DOHH2 (cell line): ENCODE data around the gene NUDT6.

ENCODE experiments used
- EZH2phosphoT487 ChIP-seq: fragments of 200-600 bp; sonication (generic); IDR thresholded peaks from 2 replicates; pipeline ENCODE4 v1.6.1; 2017; ENCODE audit warnings: borderline replicate concordance, mild to moderate bottlenecking, antibody characterized with exemption, low read length, moderate library complexity, mixed read lengths
- TF ChIP-seq, protein P1 (sequence below): fragments of 200-600 bp; sonication (generic); IDR thresholded peaks from one replicate; pipeline ENCODE4 v1.5.1; 2014; ENCODE audit warnings: antibody characterized with exemption, mild to moderate bottlenecking, low read depth, low read length; ENCODE audit not compliant: poor library complexity, severe bottlenecking

DNA sequence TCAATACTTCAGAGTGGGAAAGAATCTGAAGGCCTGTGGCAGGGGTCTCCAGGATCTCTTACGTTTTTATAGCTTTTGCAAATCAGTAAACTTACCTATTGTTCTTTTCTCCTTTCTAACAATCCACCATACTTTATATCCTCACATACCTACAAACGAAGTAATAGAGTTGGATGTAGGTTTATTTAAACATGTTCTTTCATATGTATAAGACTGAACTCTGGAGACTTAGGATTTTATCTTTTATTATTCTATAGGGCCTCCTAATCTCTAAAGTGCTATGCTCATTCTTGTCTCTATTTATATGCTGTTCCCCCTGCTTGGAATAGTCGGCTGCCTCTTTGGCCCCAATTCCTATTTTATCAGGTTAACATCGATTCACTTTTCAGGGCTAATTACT is 43.8 kb upstream of the NUDT6 start:
- TF ChIP-seq, protein P1, sequence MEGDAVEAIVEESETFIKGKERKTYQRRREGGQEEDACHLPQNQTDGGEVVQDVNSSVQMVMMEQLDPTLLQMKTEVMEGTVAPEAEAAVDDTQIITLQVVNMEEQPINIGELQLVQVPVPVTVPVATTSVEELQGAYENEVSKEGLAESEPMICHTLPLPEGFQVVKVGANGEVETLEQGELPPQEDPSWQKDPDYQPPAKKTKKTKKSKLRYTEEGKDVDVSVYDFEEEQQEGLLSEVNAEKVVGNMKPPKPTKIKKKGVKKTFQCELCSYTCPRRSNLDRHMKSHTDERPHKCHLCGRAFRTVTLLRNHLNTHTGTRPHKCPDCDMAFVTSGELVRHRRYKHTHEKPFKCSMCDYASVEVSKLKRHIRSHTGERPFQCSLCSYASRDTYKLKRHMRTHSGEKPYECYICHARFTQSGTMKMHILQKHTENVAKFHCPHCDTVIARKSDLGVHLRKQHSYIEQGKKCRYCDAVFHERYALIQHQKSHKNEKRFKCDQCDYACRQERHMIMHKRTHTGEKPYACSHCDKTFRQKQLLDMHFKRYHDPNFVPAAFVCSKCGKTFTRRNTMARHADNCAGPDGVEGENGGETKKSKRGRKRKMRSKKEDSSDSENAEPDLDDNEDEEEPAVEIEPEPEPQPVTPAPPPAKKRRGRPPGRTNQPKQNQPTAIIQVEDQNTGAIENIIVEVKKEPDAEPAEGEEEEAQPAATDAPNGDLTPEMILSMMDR = no peak
- TF ChIP-seq EZH2phosphoT487 = no peak
